Activated CD4-positive, alpha-beta T cell treated with anti-CD3 and anti-CD28 coated beads, Interleukin-2, amount 10 ng/mL, durations not matched to agents 7 days and 5 days (primary cell): ENCODE measurements around the gene AHCYL1. TPM values are rescaled to one million over a fixed set of nuclear protein-coding genes. Genes with fewer than 3 reads are reported as not detected.
A peak's percentile ranks its signal among the peaks of the same experiment; 100 is the strongest.
"Not testable (repeated sequence)": the region's sequence is repeated elsewhere in the genome, so short reads cannot be mapped to it uniquely, and the experiment has no call there.

Experiments
- CTCF ChIA-PET: fragments of 350-600 bp; sonication (Branson Sonifier 250); formaldehyde crosslinking; loops from one replicate; lab custom pipeline; 2021; ENCODE audit warnings: antibody characterized with exemption; lab: Charles Lee
- POLR2A ChIA-PET: fragments of 350-600 bp; sonication (Branson Sonifier 250); formaldehyde crosslinking; loops from one replicate; lab custom pipeline; 2021; ENCODE audit warnings: antibody characterized with exemption; lab: Charles Lee
- DNase-seq: peaks from one replicate; pipeline ENCODE4 v3.0.0-alpha.2; 2020
- H3K27ac Mint-ChIP-seq: one replicate; pipeline ENCODE4 v1.8.0; 2021; ENCODE audit warnings: mild to moderate bottlenecking, moderate library complexity, mixed read lengths
- H3K27me3 Mint-ChIP-seq: one replicate; pipeline ENCODE4 v1.8.0; 2021; ENCODE audit warnings: mixed read lengths
- H3K36me3 Mint-ChIP-seq: one replicate; pipeline ENCODE4 v1.8.0; 2021; ENCODE audit warnings: low read depth, mixed read lengths
- H3K4me1 Mint-ChIP-seq: one replicate; pipeline ENCODE4 v1.8.0; 2021; ENCODE audit warnings: mixed read lengths
- H3K4me3 Mint-ChIP-seq: one replicate; pipeline ENCODE4 v1.8.0; 2021; ENCODE audit warnings: mild to moderate bottlenecking, moderate library complexity, mixed read lengths
- H3K9me3 Mint-ChIP-seq: one replicate; pipeline ENCODE4 v1.8.0; 2021; ENCODE audit warnings: mixed read lengths
- total RNA-seq, 2 experiments: library from RNA; stranded (reverse); gene quantifications; one replicate each; pipeline ENCODE4 v1.2.3, GENCODE V29; 2021

AHCYL1 gene
- 10 to 100 TPM; 50.4 to 50.9 TPM for total RNA-seq

DNA sequence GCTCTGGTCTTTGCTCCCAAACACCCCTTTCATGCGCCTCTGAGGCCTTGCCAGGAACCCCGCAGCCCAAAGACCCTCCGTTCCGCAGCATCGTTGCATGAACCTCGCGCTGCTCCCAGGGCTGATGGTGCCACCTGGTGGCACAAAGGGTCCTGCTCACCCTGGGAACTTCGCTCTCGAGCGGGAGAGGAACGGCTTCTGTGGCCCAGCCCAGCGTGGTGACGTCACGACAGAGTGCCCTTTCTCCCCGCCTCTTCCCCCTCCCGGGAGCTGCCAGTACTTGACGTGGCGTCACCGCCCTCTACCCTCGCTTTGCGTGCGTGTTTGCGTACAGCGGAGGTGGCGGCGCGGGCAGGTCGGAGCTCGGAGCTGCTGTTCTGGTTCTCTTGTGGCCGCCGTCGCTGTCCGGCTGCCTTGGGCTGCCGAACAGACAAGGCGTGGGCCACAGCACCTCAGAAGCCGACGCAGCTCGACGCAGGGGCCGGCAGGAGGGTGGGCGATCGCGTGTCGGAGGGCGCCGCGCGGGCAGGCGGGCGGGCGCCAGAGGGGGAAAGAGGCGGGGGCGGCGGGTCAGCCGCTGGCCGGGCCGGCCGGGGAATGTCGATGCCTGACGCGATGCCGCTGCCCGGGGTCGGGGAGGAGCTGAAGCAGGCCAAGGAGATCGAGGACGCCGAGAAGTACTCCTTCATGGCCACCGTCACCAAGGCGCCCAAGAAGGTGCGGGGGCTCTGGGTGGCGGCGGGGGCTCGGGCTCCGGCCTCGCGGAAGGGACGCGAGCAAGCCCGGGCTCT lies at the start of gene AHCYL1:
TSS of gene AHCYL1 (plus strand) at position 310 of the 791 bp plus-strand sequence. CDS start at position 598, 288 bp downstream.
- H3K36me3 Mint-ChIP-seq = peaks cover 3% of the 10 kb centered on the region
- H3K27ac Mint-ChIP-seq = peak within 1 kb of the TSS; percentile 97
- ChIA-PET CTCF (interaction anchor here (0.6 to 12.9 kb wide), 60 partner anchors 9 to 745 kb away, joined by 3 to 475 read pairs (median 5); partner anchors contain the start of genes AMPD2, CYB561D1, EPS8L3 and GNAI3), POLR2A (interaction anchor here (0.7 to 1.8 kb wide), 3 partner anchors 9 to 210 kb away, joined by 3 to 10 read pairs (median 5); no protein-coding TSS in a partner anchor)
- no peaks in the 10 kb centered on the region for H3K9me3 Mint-ChIP-seq
- peaks cover 3% of the 10 kb centered on the region for H3K27me3 Mint-ChIP-seq
- H3K4me3 Mint-ChIP-seq = peak within 1 kb of the TSS; percentile 89
- DNase-seq = peak; percentile 100
- peaks cover 39% of the 10 kb centered on the region for H3K4me1 Mint-ChIP-seq

DNA sequence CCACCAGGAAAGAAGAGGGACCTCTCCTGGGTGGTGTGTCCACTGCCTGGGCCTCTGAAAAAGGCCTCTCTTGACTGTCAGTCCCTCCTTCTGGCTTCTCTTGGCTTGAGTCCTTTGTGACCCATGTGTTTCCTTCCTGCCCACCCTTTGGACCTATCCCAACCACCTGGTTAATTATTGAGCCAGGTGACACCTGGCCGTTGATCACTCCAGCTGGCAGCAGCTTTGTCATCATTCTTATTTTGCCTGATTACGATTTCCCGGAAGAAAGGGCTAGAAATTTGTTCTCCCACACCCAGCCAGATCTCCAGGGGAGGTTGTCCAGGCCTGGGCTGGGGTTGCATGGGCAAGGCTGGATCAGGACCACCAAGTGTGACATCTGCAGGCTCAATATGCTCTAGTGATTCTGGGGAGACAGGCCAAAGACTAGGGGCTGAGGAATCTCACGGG lies 49.1 kb upstream of the AHCYL1 start:
- Mint-ChIP-seq H3K9me3 (peaks cover 10% of the 10 kb centered on the region), H3K27ac (no peak overlapping the region), H3K36me3 (peaks cover 5% of the 10 kb centered on the region), H3K4me1 (peaks cover 6% of the 10 kb centered on the region), H3K27me3 (peaks cover 11% of the 10 kb centered on the region), H3K4me3 (no peak overlapping the region)
- ChIA-PET CTCF (interaction anchor here (0.8 to 1.0 kb wide), 3 partner anchors 32 to 49 kb away, joined by 3 read pairs; partner anchors contain the start of gene AHCYL1), POLR2A (no interaction called here)
- no peak for DNase-seq

DNA sequence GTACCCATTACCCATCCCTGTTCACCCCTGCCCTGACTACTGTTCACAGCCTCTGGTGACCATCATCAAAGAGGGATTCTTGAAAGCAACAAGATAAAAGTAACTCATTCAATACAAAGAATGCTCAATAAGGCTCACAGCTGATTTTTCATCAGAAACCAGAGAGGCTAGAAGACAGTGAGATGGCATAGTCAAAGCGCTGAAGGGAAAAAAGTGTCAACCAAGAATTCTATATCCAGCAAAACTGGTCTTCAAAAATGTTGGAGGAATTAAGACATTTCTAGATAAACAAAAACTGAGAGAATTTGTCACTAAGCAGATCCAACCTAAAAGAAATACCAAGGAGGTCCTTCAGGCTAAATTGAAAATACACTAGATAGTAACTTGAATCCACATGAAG lies 46.8 kb upstream of the AHCYL1 start:
- H3K27me3 Mint-ChIP-seq = peaks cover 11% of the 10 kb centered on the region
- no peak overlapping the region for H3K4me3 Mint-ChIP-seq
- peaks cover 6% of the 10 kb centered on the region for H3K4me1 Mint-ChIP-seq
- CTCF ChIA-PET = no interaction called here
- no peak overlapping the region for H3K27ac Mint-ChIP-seq
- peaks cover 10% of the 10 kb centered on the region for H3K9me3 Mint-ChIP-seq
- no peak for DNase-seq
- POLR2A ChIA-PET = no interaction called here
- peaks cover 4% of the 10 kb centered on the region for H3K36me3 Mint-ChIP-seq

DNA sequence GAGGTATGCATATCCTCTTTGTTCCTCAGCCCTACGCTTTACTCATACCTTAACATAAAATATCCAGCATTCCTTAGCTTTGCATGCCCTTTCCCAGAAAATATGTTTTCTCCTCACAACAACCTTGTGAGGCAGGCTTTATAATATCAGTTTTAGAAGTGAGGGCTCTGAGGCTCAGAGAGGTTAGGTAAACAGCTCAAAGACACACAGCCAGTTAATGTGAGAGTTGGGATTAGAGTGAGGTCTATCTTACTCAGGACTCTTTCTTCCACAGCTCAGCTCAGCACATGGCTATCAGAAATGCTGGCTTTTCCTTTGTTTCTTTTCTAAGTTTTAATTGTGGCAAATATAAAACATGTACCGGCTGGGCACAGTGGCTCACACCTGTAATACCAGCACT lies 46.0 kb upstream of the AHCYL1 start:
- Mint-ChIP-seq H3K36me3 (peaks cover 4% of the 10 kb centered on the region), H3K27me3 (peaks cover 11% of the 10 kb centered on the region), H3K4me3 (no peak overlapping the region), H3K27ac (no peak overlapping the region), H3K9me3 (peaks cover 10% of the 10 kb centered on the region), H3K4me1 (peaks cover 5% of the 10 kb centered on the region)
- DNase-seq = no peak
- CTCF ChIA-PET = interaction anchor here (0.8 to 1.0 kb wide), 2 partner anchors 41 to 162 kb away, joined by 3 read pairs; no protein-coding TSS in a partner anchor
- POLR2A ChIA-PET = no interaction called here

DNA sequence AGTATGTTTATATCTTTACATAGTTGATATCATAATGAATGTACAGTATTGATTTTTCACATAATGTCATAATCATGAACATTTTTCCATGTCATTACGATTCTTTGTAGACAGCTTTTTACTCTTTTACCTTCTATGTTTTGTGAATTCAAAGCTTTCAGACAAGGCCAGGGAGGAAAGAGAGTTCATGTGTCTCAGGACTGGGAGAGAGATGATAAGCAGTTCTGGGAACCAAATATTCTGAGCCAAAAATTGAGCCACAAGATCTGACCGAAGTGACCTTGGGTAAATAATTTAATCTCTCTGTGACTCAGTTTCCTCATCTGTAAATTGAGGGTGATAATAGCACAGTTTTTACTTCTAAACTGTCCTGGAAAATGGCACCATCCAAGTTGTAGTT lies 42.1 kb upstream of the AHCYL1 start:
- Mint-ChIP-seq H3K27ac (no peak overlapping the region), H3K36me3 (peaks cover 1% of the 10 kb centered on the region), H3K9me3 (peaks cover 3% of the 10 kb centered on the region), H3K4me1 (peaks cover 4% of the 10 kb centered on the region), H3K27me3 (peaks cover 6% of the 10 kb centered on the region), H3K4me3 (no peak overlapping the region)
- CTCF ChIA-PET = interaction anchor here (1.3 to 1.4 kb wide), 2 partner anchors 20 to 41 kb away, joined by 3 to 4 read pairs; no protein-coding TSS in a partner anchor
- POLR2A ChIA-PET = no interaction called here
- no peak for DNase-seq

DNA sequence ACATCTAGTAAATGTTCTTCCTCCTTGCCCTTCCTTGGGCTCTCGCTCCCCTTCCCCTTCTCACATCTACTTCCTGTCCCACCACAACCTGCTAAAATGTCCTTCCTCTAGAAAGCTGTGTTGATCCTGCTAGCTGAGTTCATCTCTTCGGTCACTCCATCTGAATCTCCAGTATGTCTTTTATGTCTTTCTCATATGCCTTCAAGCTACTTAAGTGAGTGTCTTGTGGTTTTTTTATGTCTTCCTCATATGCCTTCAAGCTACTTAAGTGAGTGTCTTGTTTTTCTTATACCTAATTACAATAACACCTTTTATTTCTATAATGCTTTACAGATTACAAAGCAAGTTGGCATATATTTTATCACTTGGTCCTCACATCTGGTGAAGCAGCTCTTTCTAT lies 40.0 kb upstream of the AHCYL1 start:
- ChIA-PET CTCF (interaction anchor here (1.2 to 4.1 kb wide), 4 partner anchors 14 to 40 kb away, joined by 3 to 11 read pairs (median 6); partner anchors contain the start of gene AHCYL1), POLR2A (no interaction called here)

DNA sequence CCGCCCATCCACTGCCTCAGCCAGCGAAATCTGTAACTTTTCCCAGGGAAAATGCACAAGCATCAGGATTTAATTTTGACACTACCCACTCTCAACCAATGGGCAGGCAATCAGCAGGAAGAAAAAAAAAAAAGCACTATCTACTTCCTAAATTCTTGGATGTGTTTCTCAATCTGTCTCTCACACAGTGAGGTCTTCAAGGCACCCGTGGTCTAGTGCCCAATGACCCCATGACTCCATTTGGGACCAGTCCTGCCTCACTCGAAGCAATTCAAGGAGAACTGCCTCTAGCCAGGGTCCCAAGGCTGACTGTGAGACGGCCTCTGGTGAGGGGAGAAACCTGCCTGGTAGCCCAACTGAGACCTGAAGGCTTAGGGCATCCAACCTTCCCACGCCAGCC lies 38.1 kb upstream of the AHCYL1 start:
- DNase-seq = no peak
- Mint-ChIP-seq H3K27me3 (no peaks in the 10 kb centered on the region), H3K36me3 (no peaks in the 10 kb centered on the region), H3K27ac (no peak overlapping the region), H3K4me3 (no peak overlapping the region), H3K9me3 (no peaks in the 10 kb centered on the region), H3K4me1 (peaks cover 4% of the 10 kb centered on the region)
- CTCF ChIA-PET = interaction anchor here (0.5 to 4.1 kb wide), 6 partner anchors 12 to 193 kb away, joined by 3 to 11 read pairs (median 3); no protein-coding TSS in a partner anchor
- POLR2A ChIA-PET = no interaction called here

More for the DNA sequence above, 40.0 kb upstream of the AHCYL1 start:
- peaks cover 4% of the 10 kb centered on the region for H3K4me1 Mint-ChIP-seq
- H3K4me3 Mint-ChIP-seq = no peak overlapping the region
- no peaks in the 10 kb centered on the region for H3K36me3 Mint-ChIP-seq
- H3K27me3 Mint-ChIP-seq = peaks cover under 1% of the 10 kb centered on the region
- DNase-seq = no peak
- H3K9me3 Mint-ChIP-seq = no peaks in the 10 kb centered on the region
- H3K27ac Mint-ChIP-seq = no peak overlapping the region

DNA sequence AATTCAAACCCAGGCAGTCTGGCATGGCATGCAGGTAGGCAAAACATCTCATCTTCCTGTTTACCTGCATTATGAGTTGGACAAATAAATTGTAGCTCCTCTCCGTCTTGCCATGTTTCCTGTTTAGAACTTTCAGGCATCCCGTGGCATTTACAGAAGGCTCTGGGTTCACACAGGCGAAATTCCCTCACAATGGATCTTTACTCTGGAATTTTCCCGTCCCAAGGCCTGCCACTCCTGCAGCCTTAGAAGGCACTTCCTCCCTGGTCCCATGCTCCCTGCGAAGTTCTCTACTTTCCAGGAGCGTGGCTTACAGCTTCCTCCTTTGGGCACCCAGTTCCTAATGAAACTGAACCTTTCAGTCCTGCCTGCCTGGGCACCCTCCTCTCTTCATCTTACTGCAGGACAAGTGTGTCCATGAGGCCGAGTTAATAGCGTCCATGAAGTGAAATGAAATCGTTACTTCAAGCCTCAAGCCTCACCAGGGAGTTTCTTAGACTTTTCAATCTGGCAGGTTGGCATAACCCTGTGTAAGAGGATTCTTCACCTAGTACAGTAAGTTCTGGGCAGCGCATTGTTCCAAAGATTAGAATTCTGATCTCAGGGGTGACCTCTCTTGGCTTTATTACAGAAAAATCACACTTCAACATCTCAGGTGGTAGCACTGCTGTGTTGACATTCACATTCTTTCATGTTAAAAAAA lies 36.8 kb upstream of the AHCYL1 start:
- DNase-seq = no peak
- Mint-ChIP-seq H3K4me3 (no peak overlapping the region), H3K27ac (no peak overlapping the region), H3K27me3 (no peaks in the 10 kb centered on the region), H3K36me3 (no peaks in the 10 kb centered on the region), H3K4me1 (peaks cover 4% of the 10 kb centered on the region), H3K9me3 (no peaks in the 10 kb centered on the region)
- CTCF ChIA-PET = interaction anchor here (1.1 to 4.1 kb wide), 5 partner anchors 11 to 194 kb away, joined by 3 to 11 read pairs (median 3); partner anchors contain the start of gene AHCYL1
- POLR2A ChIA-PET = no interaction called here

DNA sequence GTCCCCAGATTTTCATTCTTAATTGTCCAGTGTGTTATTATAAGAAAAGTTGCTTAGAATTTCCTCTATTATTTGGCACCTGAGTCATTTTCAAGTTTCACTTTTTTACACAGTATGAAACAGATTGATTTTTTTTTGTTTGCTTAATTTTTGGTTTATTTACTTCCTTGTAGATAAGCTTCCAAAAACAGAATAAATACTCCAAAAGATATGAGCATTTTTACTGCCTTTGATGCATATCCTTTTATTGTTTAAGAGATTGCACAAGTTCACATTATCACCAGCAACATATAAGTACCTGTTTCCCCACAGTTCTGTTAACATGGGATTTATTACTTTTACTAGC lies 36.3 kb upstream of the AHCYL1 start:
- Mint-ChIP-seq H3K4me3 (no peak overlapping the region), H3K27ac (no peak overlapping the region), H3K4me1 (peaks cover 4% of the 10 kb centered on the region), H3K36me3 (no peaks in the 10 kb centered on the region), H3K27me3 (no peaks in the 10 kb centered on the region), H3K9me3 (no peaks in the 10 kb centered on the region)
- no peak for DNase-seq
- POLR2A ChIA-PET = no interaction called here
- CTCF ChIA-PET = interaction anchor here (1.6 kb wide), 1 partner anchor 36 kb away, joined by 10 read pairs; the partner anchor contains the start of gene AHCYL1

DNA sequence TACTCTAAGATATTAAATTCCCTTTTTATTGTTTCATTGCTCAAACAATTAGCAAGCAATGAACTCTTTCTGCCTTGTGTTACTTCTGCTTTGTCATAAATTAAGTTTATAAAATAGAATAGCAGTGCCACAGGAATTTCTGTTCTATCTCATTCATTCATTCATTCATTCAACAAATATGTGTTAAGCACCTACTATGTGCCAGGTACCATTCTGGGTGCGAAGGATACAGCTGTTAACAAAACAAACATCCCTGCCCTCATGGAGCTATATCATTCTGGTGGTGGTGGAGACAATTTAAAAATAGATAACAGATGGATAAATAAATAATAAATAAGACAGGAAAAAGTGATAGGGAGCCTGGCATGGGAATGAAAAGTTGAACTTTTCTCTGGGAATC lies 34.5 kb upstream of the AHCYL1 start:
- DNase-seq = no peak
- H3K4me1 Mint-ChIP-seq = no peaks in the 10 kb centered on the region
- CTCF ChIA-PET = no interaction called here
- no peaks in the 10 kb centered on the region for H3K36me3 Mint-ChIP-seq
- POLR2A ChIA-PET = no interaction called here
- no peaks in the 10 kb centered on the region for H3K9me3 Mint-ChIP-seq
- no peak overlapping the region for H3K27ac Mint-ChIP-seq
- H3K27me3 Mint-ChIP-seq = no peaks in the 10 kb centered on the region
- no peak overlapping the region for H3K4me3 Mint-ChIP-seq

DNA sequence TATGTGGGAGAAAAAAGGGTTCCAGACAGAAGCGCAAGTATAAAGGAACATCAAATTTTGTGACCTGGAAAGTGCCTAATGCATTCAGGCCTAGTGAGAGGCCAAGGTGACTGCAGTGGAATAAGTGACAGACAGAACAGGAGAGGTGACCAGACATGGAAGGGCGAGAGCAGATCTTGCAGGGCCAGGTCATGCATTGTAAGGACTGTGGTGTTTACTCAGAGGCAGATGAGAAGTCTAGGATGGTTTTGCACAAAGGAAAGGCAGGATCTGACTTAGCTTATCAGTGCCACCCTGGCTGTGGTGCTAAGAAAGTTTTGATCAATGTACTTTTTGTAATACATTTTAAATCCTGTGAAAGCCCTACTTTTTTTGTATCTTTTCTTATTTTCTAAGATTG lies 34.1 kb upstream of the AHCYL1 start:
- no peaks in the 10 kb centered on the region for H3K4me1 Mint-ChIP-seq
- no peak overlapping the region for H3K4me3 Mint-ChIP-seq
- H3K9me3 Mint-ChIP-seq = no peaks in the 10 kb centered on the region
- CTCF ChIA-PET = no interaction called here
- POLR2A ChIA-PET = no interaction called here
- no peak for DNase-seq
- H3K36me3 Mint-ChIP-seq = no peaks in the 10 kb centered on the region
- no peak overlapping the region for H3K27ac Mint-ChIP-seq
- no peaks in the 10 kb centered on the region for H3K27me3 Mint-ChIP-seq

DNA sequence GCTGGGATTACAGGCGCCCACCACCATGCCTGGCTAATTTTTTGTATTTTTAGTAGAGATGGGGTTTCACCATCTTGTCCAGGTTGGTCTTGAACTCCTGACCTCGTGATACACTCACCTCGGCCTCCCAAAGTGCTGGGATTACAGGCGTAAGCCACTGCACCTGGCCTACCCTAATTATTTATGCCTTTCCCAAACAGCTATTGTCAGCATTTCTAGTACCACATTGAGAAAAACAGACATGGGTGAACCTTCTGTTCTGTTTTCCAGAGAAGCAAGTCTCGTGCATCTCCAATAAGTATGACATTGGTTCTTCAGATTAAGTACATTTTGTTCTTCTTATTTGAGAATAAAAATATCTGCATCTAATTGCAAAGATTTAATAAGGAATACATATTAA lies 33.1 kb upstream of the AHCYL1 start:
- POLR2A ChIA-PET, H3K27me3 Mint-ChIP-seq, H3K4me3 Mint-ChIP-seq, DNase-seq, H3K9me3 Mint-ChIP-seq, H3K4me1 Mint-ChIP-seq, H3K36me3 Mint-ChIP-seq, H3K27ac Mint-ChIP-seq: not testable (repeated sequence)
- CTCF ChIA-PET = interaction anchor here (0.9 kb wide), 1 partner anchor 161 kb away, joined by 3 read pairs; no protein-coding TSS in a partner anchor
